Measurements from ENCODE around the gene POLR2L. TPM values are rescaled to one million over a fixed set of nuclear protein-coding genes. Genes with fewer than 3 reads are reported as not detected.

Gene POLR2L
- total RNA-seq, 1 donor from 2014 or later, result 298 TPM

DNA sequence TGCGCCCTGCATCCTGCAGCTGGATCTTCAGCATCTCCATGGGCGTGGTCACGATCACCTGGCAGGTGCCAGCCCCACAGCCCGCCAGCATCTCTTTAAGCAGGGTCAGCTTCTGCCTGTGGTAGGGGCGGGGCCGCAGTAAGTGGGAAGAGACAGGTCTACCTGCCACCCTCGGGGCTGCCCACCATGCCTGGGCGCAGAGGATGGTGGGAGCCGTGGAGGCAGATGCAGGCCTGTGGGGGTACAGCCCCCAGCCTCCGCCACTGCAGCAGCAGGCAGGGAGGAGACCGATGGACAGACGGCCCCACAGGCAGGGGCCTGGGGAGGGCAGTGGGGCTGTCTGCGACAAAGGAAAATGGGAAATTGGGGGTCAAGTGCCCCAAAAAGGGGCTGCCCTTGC lies 49.5 kb downstream of the POLR2L start:
- intact Hi-C loops (cut with DNase I), result no loop called here
- no peak for DNase-seq (ENCODE audit: missing footprints)
- ATAC-seq, result no peak

DNA sequence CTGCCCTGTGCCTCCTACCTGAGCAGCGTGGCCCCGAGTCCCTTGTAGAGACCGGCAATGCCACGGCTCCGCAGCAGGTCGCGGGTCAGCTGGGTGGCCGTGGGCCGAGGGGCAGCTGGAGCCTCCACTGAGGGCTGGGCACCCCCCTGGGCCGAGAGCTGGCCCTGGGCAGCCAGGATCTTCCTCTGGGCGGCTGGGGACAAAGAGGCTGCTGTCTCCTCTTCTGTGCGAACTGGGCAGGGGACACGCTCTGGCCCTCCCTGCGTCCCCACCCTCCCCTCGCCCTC lies 49.9 kb downstream of the POLR2L start:
- intact Hi-C loops (cut with DNase I), result no loop called here
- DNase-seq (ENCODE audit: missing footprints) (no peak), ATAC-seq (no peak)

DNA sequence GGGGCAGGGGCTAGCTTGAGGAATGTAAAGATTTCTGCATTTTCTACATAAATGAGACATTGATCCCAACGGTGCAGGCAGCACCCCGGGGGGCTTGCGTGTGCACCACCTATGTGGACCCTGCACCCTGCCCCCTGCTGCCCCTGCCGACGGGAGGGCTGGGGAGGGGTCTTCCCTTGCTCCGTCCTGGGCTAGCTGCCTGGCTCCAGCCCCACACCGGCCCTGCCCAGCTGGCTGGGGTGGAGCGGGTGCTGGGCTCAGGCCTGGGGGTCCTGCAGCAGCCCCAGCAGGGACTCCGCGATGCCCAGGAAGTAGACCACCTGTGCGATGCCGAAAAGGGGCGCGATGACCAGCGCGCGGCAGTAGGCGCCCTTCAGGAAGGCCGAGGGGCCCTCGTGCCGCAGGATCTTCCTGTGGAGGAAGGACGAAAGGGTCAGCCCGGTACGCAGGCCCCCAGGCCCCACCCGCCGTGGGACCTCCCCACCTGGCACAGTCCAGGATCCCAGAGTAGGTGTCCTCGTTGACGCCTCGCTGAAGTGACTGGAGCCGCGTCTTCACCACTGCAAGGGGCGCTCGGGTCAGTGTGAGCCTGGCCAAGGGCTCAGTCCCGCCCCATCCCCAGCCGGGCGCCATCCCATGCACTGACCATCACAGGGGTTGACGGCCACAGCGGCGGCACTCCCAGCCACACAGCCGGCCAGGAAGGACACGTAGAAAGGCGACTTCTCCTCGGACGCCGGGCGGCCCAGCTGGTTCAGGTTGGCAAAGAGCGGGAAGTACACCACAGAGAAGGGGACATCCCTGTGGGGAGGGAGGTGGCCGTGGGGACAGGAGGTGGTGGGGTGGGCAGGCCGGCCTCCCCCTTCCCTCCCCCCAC lies 50.4 kb downstream of the POLR2L start:
- DNase-seq (ENCODE audit: missing footprints), result peak; percentile 27
- ATAC-seq, result no peak
- intact Hi-C loops (cut with DNase I), result no loop called here

DNA sequence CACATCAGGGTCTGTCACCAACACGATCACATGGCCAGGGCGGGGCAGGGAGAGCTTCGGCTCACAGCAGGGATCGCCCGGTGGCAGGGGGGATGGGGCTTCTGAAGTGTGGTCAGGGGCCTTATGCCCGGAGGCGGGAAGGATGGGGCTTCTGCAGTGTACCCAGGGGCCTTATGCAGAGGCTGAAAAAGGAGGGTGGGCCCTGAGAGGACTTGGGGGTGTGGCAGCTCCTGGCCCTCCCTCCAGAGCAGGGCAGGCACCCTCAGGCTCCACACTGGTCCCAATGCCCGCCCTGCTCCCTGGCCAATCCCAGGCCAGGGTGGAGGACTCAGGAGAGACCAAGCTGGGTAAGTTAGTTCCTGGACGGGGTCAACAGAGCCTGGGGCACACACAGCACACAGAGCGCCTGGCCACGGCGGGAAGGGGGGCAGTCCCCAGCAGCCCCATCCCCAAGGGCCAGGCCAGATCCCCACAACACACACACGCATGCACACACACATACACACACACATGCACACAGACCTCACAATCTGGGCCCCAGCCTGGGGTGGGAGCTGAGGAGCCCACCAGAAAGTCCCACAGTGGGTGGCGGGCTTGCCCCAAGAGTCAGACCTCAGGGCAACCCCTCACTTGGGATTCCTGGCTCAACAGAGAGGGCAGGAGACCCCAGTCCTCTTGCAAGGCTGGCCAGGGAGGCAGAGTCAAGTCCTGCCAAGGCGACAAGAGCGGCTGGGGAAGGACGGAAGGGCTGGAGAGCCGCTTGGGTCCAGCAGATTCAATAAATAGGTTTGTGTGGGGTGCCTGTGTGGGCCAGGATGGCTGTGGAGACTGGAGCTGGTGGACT lies 51.4 kb downstream of the POLR2L start:
- DNase-seq (ENCODE audit: missing footprints) (no peak), ATAC-seq (no peak)
- intact Hi-C loops (cut with DNase I), result no loop called here

DNA sequence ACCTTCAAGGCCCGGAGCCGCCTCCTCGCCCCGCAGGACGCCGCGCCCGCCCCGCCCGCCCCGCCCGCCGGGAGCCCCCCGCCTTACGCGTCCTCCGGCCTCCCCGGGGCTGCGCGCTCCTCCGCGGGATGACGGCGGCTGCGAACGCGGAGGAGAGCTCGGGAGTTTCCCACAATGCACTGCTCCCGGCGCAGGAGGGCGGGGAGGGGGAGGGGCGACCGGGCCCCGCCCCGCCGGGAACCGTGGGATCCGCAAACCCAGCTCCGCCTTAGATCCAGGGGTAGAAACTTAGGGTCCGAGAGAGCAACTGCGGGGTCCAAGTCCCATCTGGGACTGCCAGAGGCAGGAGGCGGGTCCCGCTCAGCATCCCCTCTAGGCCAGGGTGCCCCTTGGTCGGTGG lies 52.4 kb downstream of the POLR2L start, which contains the start of gene CEND1:
CEND1 (minus strand) TSS at position 148 of the 400 bp plus-strand sequence. CDS start 1,514 bp downstream, outside the sequence.
- no peak for DNase-seq (ENCODE audit: missing footprints)
- intact Hi-C loops (cut with DNase I), result no loop called here
- peak; percentile 27 for ATAC-seq

Other genes with a start within 250 kb of the POLR2L start
- gene IRF7, start 226.6 kb downstream of the POLR2L start, total RNA-seq, result 13.2 TPM
- gene CDHR5, start 217.6 kb downstream of the POLR2L start, total RNA-seq, result not detected
- not detected for gene SCT, start 215.3 kb downstream of the POLR2L start, total RNA-seq
- 0.16 TPM for gene DRD4, start 205.3 kb downstream of the POLR2L start, total RNA-seq
- 20.6 TPM for gene DEAF1, start 147.3 kb downstream of the POLR2L start, total RNA-seq
- 9.9 TPM for gene TMEM80, start 146.7 kb downstream of the POLR2L start, total RNA-seq
- gene EPS8L2, start 136.3 kb downstream of the POLR2L start, total RNA-seq, result 7.7 TPM
- gene TALDO1, start 95.1 kb downstream of the POLR2L start, total RNA-seq, result 102 TPM
- gene GATD1, start 65.0 kb downstream of the POLR2L start, total RNA-seq, result 18.3 TPM
- gene CEND1, start 52.4 kb downstream of the POLR2L start, total RNA-seq, result not detected
- gene SLC25A22, start 44.2 kb downstream of the POLR2L start, total RNA-seq, result 2.6 TPM
- gene PIDD1, start 37.3 kb downstream of the POLR2L start, total RNA-seq, result 7.2 TPM
- 1,110 TPM for gene RPLP2, start 32.6 kb downstream of the POLR2L start, total RNA-seq
- gene PNPLA2, start 23.6 kb downstream of the POLR2L start, total RNA-seq, result 321 TPM
- gene CRACR2B, start 14.6 kb downstream of the POLR2L start, total RNA-seq, result 24.3 TPM
- 462 TPM for gene CD151, start 9.6 kb downstream of the POLR2L start, total RNA-seq
- gene TSPAN4, start 323 bp upstream of the POLR2L start, total RNA-seq, result 43.8 TPM
- 49.4 TPM for gene CHID1, start 68.3 kb upstream of the POLR2L start, total RNA-seq
- 51.7 TPM for gene AP2A2, start 83.3 kb upstream of the POLR2L start, total RNA-seq
- not detected for gene MUC6, start 194.2 kb upstream of the POLR2L start, total RNA-seq
- gene MUC2, start 232.3 kb upstream of the POLR2L start, total RNA-seq, result not detected